ENCODE measurements around the gene TOR2A.

- TF ChIP-seq CTCF (IDR thresholded peaks at IDR 0.05) (no peak), POLR2A (IDR thresholded peaks at IDR 0.05) (no peak), POLR2AphosphoS5 (IDR thresholded peaks at IDR 0.05) (no peak)
Observed at GRCh38 chr9:127724012-127724411, 11.1 kb downstream of the TOR2A start.

Measured in breast epithelium (tissue), 3 donors.